Hematopoietic multipotent progenitor cell treated with erythropoietin and hydrocortisone succinate and interleukin-3 and kit ligand, for 17 days (in vitro differentiated cells): Measurements from ENCODE around the gene MUC22.
"Not testable (repeated sequence)": the region's sequence is repeated elsewhere in the genome, so short reads cannot be mapped to it uniquely, and the experiment has no call there.

Experiments used
- DNase-seq: peaks from one replicate; pipeline ENCODE4 v3.0.0-alpha.2; 2015; ENCODE audit warnings: low spot score

Gene MUC22

DNA sequence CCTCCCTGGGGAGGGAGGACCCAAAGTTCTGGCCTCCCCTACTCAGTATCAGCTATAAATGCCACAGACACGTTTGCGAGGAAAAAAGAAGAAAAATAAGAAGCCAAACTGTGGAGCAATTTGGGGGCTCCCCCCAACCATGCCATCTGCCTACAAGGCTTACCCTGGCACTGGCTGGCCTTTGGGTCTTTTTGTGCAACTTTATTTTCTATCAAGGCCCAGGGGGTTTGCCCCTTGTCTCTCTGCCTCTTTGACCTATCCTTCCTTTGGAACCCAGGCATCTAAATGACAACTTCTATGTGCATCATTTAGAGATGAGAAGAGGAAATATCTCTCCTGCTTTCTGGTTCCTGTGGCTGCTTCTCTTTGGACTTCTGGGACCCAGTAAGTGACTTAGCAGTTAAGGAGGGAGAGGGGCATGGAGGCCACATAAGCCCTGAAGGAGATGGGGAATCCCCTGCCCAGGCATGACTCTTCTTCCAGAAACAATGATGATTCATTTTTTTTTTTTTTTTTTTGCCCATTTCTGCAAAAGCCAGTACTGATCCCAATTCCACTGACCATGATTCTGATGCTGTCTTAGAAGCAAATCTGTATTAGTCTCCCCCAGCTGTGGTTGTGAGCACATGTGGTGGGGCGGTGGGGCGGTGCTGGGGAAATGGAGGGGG lies at the start of gene MUC22:
Gene MUC22, plus strand, starts transcription at position 82 of the 668 bp plus-strand sequence. Its CDS starts 233 bp downstream, at position 315.
- DNase-seq: no peak

DNA sequence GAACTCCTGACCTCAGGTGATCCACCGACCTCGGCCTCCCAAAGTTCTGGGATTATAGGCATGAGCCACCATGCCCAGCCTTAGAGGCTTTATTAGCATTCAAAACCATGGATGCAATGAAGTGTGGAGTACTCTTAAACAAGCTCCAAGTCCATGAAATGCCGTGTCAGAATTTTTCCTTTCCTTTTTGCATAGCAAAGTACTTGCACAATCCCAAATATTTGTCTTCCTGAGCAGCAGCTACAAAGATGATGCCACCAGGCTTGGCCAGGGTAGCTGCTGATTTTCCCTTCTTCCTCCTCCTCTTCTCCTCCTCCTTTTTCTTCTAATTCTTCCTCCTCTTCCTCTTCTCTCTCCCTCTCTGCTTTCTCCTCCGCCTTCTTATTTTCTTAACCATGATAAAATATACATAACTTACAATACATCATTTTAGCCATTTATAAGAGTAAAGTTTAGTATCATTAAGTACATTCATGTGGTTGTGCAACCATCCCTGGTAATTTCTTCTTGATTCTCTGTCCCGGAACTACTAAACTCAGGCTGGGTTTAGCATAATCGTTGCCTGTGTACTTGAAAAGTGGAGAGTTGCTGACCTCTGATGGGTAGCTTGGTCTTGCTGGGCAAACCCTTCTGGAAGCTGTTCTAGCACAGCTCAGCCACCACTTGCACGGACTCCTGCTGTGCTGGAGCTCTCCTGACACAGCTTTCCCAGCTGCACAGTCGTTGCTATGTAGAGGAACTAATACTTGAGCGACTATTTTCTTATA lies 49.2 kb upstream of the MUC22 start:
- no peak for DNase-seq

DNA sequence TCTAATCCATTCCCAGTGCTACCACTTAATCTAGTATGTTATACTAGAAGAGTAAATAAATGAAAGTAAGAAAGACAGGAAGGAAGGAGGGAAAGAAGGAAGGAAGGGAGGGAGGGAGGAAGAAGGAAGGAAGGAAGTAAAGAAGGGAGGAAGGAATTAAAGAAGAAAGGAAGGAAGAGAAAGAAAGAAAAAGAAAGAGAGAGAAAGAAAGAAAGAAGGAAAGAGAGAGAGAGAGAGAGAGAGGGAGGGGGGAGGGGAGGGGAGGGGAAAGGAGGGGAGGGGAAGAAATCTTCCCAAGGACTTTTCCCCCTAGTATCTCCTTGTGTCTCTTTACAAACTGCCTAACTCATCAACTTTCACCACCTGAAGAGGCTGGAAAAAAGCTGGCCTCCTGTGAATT lies 47.6 kb upstream of the MUC22 start:
- DNase-seq: no peak

DNA sequence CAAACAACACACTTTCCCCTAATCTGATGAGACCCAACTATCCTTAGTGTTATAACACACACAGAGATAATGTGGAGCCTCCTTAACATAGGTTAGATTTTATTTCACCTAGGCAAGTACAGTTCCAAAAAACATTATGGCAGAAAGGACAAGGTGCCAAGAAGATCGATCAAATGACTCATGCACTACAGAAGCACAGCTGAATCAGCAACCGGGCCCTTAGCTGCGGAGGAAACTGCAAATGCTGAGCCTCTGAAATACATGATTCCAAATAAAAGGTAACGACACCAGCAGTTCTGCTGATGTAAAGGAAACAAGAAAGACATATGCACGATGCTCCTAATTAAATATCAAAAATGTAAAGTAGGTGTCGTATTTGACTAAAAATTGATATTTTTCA lies 46.6 kb upstream of the MUC22 start:
- DNase-seq: no peak

DNA sequence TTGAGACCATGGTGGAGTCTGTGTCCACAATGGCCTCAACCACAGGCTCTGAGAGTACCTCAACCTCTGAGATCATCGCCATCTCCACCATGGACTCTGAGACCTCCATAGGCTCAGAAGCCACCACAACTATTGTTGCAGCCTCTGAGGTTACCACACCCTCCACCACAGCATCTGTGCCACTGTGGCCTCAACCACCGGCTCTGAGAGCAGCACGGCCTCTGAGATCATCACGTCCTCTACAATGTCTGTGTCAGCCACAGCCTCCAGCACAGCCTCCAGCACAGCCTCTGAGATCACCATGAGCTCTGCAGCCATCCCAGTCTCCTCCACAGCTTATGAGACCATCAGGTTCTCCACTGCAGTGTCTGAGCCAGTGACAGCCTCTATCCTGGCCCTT lies 46.2 kb upstream of the MUC22 start:
- DNase-seq: no peak

DNA sequence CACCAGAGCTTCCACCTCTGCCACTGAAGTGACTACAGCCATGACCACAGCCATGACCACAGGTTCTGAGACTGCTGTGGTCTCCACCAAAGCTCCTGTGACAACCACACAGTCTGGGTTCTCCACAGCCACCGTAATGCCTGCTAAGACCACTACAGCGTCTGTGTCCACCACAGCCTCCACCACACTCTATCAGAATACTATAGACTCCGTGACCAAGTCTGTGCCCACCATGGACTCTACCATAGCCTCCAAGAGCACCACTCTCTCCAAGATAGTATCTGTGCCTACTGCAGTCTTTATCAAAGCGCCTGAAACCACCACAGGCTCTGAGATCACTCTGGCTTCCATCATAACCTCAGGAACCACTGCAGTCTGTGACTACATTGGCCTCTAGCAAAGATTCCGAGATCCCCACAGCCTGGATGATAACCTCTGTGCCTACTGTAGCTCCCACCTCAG lies 45.1 kb upstream of the MUC22 start:
- DNase-seq: no peak

DNA sequence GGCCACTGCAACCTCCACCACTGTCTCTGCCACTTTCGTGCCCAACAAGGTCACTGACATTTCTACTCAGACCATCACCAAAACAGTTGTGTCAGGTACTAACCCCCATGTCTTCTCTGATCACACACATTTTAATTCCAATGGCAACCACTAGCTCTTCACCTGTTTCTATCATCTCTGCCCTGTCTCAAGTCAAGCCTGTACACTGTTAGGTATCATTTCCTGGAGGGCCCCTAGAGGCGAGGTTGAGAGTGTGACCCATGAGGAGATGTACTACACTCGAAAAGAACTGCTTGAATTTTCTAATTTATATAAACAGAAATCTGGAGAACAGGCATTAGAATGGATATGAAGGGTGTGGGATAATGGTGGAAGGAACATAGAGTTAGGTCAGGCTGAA lies 44.1 kb upstream of the MUC22 start:
- no peak for DNase-seq

DNA sequence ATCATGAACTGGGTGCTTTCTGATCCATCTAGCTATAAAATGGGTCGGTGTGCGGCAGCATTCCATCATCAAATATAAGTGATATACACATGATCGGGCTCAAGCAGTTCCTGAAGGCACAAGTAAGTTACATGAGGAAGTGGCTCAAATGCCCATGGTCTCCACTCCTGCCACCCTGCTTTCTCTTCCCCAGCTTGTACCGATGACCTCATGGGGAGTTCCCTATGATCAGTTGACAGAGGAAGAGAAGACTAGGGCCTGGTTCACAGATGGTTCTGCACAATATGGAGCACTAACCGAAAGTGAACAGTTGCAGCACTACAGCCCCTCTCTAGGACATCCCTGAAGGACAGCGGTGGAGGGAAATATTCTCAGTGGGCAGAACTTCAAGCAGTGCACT lies 41.1 kb upstream of the MUC22 start:
- DNase-seq: not testable (repeated sequence)

DNA sequence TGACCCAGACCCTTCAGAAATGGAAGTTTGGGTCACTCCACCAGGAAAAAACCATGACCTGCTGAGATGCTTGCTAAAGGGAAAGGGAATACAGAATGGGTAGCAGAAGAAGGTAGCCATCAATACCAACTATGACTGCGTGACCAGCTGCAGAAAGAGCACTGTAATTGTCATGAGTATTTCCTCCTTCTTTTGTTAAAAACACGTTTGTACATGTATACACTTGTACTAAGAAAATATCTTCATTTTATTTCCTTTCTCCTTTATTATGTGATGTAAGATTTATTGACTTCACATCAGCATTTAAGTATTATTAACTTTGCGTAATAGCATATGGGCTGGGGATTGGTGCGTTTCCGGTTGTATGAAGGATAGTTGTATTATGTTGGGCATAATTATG lies 39.3 kb upstream of the MUC22 start:
- no peak for DNase-seq

DNA sequence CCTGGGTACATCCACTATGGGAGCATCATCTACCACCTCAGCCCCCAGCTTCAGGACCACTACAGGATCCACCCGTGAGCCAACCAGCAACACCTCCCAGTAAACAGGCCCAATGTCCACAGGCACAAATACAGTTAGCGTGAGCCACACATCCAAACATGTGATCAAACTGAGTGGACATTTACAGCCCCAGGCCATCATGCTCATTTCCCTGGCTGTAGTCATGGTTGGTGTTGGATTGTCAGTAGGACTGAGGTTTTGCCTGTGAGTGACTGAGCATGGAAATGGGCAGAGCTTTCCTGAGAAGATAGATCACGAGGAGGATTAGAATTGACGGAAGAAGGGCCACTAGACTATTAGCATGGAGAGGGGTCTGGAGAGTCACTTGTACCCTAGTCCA lies 37.5 kb upstream of the MUC22 start:
- DNase-seq: no peak

DNA sequence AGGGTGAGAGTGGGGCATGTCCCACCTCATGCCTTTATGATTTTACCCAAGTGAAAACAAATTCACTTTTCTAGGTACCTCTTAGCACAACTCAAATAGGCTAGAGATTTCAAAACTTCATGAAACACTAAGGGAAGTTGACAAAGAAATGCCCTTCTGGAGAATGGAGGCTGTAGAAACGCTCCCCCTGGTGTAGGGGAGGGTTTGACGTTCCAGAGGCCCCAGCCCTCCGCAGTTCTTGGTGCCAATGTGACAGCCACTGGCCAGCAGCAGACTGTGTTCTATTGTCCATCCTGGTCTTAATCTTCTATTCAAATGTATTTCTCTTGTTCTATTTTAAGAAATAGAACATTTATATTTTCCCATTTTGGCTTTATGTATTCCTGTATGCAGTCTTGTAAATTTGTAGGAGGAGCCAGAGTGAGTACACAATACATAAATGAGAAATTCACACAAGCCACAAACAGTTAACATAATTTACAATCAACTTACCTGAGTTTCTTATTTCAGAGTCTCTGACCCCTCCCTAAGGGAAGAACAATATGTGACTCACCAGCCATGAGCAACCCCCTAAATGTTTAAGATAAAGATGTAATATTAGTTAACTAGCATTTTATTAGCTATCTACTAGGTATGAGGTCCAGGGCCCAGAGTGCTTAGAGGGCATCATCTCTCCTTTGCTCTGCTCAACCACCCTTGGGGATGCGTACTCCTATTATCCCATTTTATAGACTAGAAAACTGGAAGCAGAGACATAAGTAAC lies 35.6 kb upstream of the MUC22 start:
- no peak for DNase-seq

DNA sequence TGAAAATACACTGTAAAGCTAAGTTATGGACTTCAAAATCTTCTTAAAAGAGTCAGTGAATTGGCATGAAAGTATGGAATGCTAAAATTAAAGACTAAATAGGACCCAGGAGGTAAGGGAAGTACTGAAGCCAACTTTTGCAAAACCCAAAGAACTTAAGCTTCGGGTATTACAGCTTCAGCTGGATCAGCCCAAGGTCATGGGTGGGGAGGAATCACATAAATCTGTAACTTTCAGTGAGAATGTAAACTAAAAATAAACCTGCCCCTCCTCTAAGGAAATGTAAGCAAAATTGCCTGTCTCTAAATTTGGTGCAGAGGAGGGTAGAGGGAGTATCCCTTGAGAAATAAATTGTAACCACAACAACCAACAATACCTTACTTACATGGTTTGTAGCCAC lies 31.1 kb upstream of the MUC22 start:
- DNase-seq: no peak

DNA sequence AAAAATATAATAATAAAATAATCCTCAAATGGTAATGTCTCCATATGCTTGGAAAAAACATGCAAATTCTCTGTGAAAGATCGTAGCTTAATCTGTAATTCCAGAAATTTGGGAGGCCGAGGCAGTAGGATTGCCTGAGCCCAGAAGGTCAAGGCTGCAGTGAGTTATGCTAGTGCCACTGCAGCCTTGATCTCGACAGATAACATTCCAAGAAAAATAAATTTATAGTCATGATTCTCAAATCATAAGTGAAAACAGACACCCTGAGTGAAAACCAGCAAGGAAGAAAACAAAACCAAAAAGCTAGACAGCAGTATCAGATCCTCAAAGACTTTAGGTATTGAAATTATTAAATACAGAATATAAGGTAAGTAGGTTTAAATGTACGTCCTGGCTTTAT lies 30.6 kb upstream of the MUC22 start:
- DNase-seq: no peak

DNA sequence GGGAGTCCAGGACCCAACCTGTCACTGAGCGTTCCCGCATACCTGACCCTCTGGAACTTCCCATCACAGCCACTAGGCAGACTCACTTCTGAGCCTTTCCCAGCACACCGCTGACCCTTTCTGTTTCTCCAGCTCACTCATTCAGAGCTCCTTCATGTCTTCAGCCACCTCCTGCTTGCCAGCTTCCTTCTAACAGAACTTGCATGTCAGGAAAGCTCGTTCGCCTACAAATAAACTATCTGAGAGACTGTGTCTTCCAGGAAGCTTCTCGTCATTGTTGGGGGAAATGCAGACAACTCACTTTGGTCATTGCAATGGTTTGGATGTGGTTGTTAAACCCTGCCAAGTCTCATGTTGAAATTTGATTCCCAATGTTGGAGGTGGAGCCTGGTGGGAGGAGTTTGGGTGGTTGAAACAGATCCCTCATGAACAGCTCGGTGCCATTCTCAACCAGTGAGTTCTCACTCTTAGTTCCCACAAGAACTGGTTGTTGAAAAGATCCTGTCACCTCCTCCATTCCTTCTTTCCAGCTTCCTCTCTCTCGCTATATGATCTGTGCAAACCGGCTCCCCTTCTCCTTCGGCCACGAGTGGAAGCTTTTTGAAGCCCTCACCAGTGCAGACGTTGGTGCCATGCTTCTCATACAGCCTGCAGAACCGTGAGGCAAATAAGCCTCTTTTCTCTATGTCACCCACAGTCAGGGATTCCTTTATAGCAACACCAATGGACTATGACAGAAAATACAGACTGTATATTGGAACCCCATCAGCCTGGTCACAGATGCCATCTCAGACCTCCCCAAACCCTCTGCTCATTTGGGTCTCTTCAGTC lies 28.1 kb upstream of the MUC22 start:
- no peak for DNase-seq

DNA sequence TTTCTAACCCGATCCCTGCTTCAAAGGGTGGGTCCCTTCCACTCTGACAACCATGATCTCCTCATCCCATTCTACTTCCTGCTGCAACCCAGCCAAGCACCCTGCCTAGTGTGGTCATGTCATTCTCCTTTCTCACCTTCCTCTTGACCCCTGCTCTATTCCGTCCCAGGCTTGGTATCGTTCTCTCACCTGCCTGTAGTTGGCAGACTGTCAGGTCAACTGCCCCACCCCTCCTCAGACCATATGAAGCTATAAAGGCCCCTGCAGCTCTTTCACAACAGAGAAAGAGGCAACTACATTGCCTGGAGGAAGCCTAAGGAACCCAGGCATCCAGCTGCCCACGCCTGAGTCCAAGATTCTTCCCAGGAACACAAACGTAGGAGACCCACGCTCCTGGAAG lies 26.8 kb upstream of the MUC22 start, which contains the start of gene MUC21:
Gene MUC21, plus strand, starts transcription at position 280 of the 400 bp plus-strand sequence. CDS start 241 bp downstream, outside the sequence.
- DNase-seq: no peak

DNA sequence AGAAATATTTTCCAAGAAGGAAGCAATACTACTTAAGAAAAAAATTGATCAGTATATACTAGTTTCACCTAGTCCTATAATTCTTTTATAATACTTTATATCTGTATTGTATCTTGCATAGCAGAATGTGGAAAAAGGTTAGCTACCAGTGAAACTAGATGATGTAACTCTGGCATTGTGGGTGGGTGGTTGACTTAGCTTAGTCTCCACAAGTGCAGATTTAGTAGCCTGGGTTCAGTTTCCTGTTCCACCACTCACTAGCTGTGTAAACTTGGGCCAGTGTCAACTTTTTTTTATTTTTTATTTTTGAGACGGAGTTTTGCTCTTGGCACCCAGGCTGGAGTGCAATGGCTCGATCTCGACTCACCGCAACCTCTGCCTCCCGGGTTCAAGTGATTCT lies 24.8 kb upstream of the MUC22 start:
- DNase-seq: no peak

DNA sequence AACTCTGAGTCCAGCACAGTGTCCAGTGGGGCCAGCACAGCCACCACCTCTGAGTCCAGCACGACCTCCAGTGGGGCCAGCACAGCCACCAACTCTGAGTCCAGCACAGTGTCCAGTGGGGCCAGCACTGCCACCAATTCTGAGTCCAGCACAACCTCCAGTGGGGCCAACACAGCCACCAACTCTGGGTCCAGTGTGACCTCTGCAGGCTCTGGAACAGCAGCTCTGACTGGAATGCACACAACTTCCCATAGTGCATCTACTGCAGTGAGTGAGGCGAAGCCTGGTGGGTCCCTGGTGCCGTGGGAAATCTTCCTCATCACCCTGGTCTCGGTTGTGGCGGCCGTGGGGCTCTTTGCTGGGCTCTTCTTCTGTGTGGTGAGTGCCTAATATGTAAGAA lies 23.0 kb upstream of the MUC22 start:
- DNase-seq: no peak

DNA sequence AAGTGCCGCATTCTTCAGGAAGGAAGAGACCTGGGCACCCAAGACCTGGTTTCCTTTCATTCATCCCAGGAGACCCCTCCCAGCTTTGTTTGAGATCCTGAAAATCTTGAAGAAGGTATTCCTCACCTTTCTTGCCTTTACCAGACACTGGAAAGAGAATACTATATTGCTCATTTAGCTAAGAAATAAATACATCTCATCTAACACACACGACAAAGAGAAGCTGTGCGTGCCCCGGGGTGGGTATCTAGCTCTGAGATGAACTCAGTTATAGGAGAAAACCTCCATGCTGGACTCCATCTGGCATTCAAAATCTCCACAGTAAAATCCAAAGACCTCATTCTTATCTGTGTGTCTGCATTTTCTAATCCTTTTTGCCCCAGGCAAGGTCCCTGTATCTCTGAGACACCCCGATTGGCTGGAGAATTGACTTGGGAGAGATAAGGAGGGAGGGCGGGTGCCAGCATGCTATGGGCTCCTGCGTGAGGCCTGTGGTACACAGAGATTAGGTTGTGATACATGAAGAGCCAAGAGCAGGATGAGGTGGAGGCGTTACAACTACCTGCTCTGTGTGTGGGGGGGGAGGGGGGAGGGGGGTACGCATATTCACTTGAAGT lies 22.0 kb upstream of the MUC22 start:
- no peak for DNase-seq

DNA sequence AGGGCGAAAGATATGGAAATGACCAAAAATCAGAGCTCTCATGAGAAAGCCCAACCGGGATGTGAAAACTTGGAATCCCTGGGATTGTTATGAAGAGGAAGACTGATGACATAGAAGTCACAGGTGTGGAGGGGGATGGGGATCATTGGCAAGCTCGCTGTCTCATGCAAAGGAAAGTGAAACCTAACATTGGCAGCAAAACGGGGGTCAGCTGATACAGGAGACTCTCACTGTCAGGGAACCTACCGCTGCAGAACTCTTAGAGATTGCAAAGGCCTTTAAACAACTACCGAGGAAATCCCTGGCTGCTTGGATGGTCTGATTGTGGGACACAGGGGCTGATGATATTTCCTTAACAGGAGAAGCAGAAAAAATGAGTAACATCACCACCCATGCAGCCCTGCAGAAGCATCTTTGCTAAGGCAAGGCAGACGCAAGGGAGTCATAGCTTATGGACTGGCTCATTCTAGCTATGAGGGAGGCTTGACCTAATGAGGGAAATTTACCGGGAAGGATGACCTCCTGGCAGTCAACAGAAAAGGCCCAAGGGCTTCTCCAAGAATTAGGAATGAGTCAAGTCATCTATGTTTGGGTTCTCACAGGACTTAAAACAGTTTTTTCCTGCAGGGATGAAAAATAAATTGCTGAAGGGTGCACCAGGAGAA lies 19.7 kb upstream of the MUC22 start:
- DNase-seq: no peak

DNA sequence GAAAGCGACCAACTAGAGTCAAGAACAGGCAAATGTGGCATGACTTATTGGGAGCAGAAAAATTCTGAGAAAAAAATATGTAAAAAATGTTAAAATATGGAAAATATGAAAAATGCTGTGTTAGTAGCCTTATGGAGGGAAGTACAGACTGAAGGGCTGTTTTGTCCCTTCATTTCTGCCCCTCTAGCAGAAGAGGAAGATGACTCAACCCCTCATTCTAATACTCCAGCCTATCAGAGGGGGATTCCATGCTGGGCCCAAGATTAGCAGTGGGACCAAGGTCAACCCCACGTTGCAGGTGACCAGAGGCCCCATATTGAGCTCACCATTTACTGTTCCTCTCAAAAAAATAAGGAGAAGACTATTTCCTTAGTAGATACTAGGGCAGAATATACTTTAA lies 18.4 kb upstream of the MUC22 start:
- no peak for DNase-seq

DNA sequence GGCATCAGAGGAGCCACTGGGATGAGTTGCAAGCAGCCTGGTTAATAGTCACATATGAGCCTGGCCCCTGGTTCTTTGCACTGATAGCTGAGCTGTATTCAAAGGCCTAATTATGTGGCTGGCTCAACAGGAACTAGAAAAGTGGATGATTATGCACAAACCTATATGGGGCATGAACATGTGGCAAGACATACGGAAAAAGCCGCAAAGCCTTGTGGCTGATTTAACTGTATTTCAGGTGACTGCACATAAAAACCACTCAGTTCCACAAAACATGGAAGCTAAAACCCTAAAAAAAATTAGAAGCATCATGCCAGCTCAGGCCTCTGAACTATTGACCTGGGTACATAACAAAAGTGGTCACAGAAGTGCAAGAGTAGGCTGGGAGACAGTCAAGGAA lies 13.0 kb upstream of the MUC22 start:
- DNase-seq: no peak
